Neuronal stem cell (in vitro differentiated cells): ENCODE data around the gene MAML1.
A peak's percentile ranks its signal among the peaks of the same experiment; 100 is the strongest.

Experiments
- DNase-seq: peaks from one replicate; pipeline ENCODE4 v3.0.0-alpha.2; 2013; ENCODE audit warnings: low spot score
- H2AFZ ChIP-seq: one replicate; pipeline ENCODE4 v1.6.1; 2013; ENCODE audit warnings: mild to moderate bottlenecking, low read length, inconsistent platforms
- H2AK5ac ChIP-seq: 2 replicates; pipeline ENCODE4 v1.6.1; 2013; ENCODE audit warnings: low read depth, mild to moderate bottlenecking, inconsistent platforms, low read length, moderate library complexity, mixed read lengths
- H2BK120ac ChIP-seq: 2 replicates; pipeline ENCODE4 v1.6.1; 2013; ENCODE audit warnings: low read depth, mild to moderate bottlenecking, inconsistent platforms, low read length, moderate library complexity, mixed read lengths
- H2BK12ac ChIP-seq: one replicate; pipeline ENCODE4 v1.6.1; 2013; ENCODE audit warnings: low read length, inconsistent platforms
- H2BK15ac ChIP-seq: 2 replicates; pipeline ENCODE4 v1.6.1; 2013; ENCODE audit warnings: mild to moderate bottlenecking, low read length, inconsistent platforms, mixed read lengths
- H2BK5ac ChIP-seq: one replicate; pipeline ENCODE4 v1.6.1; 2013; ENCODE audit warnings: inconsistent platforms, mild to moderate bottlenecking, low read length, moderate library complexity
- H3K14ac ChIP-seq: one replicate; pipeline ENCODE4 v1.6.1; 2013; ENCODE audit warnings: low read length, inconsistent platforms
- H3K18ac ChIP-seq: 2 replicates; pipeline ENCODE4 v1.6.1; 2013; ENCODE audit warnings: low read length, inconsistent platforms
- H3K23ac ChIP-seq: 2 replicates; pipeline ENCODE4 v1.6.1; 2013; ENCODE audit warnings: low read depth, mild to moderate bottlenecking, mixed read lengths, low read length, inconsistent platforms; ENCODE audit not compliant: poor library complexity
- H3K27ac ChIP-seq: replicated peaks from 3 replicates; pipeline ENCODE4 v1.5.1; 2013; ENCODE audit warnings: low read length, inconsistent platforms
- H3K27me3 ChIP-seq, 3 experiments: 2 replicates each; pipeline ENCODE4 v1.6.1; 2013; ENCODE audit warnings: low read length in 3 of 3, mild to moderate bottlenecking in 2 of 3, inconsistent platforms in 1 of 3, low read depth in 1 of 3, mixed read lengths in 1 of 3, moderate library complexity in 1 of 3; ENCODE audit not compliant: control insufficient read depth in 3 of 3, insufficient read depth in 3 of 3
- H3K36me3 ChIP-seq, 2 donors: replicated peaks in 1 of 2; 2 replicates each; pipeline ENCODE4 v1.6.1; 2013; ENCODE audit warnings: low read length in 2 of 2; ENCODE audit not compliant: control insufficient read depth in 2 of 2, insufficient read depth in 2 of 2
- H3K4ac ChIP-seq: 2 replicates; pipeline ENCODE4 v1.6.1; 2013; ENCODE audit warnings: inconsistent platforms, mild to moderate bottlenecking, low read length, moderate library complexity
- H3K4me1 ChIP-seq, 2 donors: 1 replicate in 1 of 2; 2 replicates in 1 of 2; pipeline ENCODE4 v1.6.1; 2013; ENCODE audit warnings: low read length in 2 of 2, low read depth in 1 of 2; ENCODE audit not compliant: control insufficient read depth in 2 of 2, insufficient read depth in 1 of 2
- H3K4me2 ChIP-seq: one replicate; pipeline ENCODE4 v1.6.1; 2013; ENCODE audit warnings: mild to moderate bottlenecking, low read length, inconsistent platforms; ENCODE audit not compliant: insufficient read depth, poor library complexity, severe bottlenecking
- H3K4me3 ChIP-seq, 2 donors: 2 replicates each; pipeline ENCODE4 v1.5.1; 2013; ENCODE audit warnings: low read length in 2 of 2, mild to moderate bottlenecking in 2 of 2, inconsistent platforms in 1 of 2, moderate library complexity in 1 of 2
- H3K79me1 ChIP-seq: one replicate; pipeline ENCODE4 v1.6.1; 2013; ENCODE audit warnings: low read depth, mild to moderate bottlenecking, inconsistent platforms, low read length, moderate library complexity
- H3K9ac ChIP-seq: one replicate; pipeline ENCODE4 v1.6.1; 2013; ENCODE audit warnings: mild to moderate bottlenecking, low read depth, low read length, inconsistent platforms; ENCODE audit not compliant: poor library complexity
- H3K9me3 ChIP-seq, 2 donors: replicated peaks in 1 of 2; 2 replicates each; pipeline versions ENCODE3 to v1.6.1; 2013; ENCODE audit warnings: low read length in 2 of 2, mild to moderate bottlenecking in 2 of 2, inconsistent platforms in 1 of 2, low read depth in 1 of 2, mixed read lengths in 1 of 2, moderate library complexity in 1 of 2; ENCODE audit not compliant: control insufficient read depth in 2 of 2, insufficient read depth in 1 of 2
- H4K8ac ChIP-seq: one replicate; pipeline ENCODE4 v1.6.1; 2013; ENCODE audit warnings: low read depth, mild to moderate bottlenecking, inconsistent platforms, low read length, moderate library complexity
- H4K91ac ChIP-seq: one replicate; pipeline ENCODE4 v1.6.1; 2013; ENCODE audit warnings: low read length, low read depth, mild to moderate bottlenecking, inconsistent platforms; ENCODE audit not compliant: poor library complexity
- WGBS, 2 donors: extraction: QIAGEN DNeasy Blood & Tissue Kit; methylation state at CpG; one replicate each; pipeline ENCODE4 v1.1.7; 2013; ENCODE audit warnings: missing lambda C conversion rate in 2 of 2, mixed read lengths in 1 of 2; ENCODE audit not compliant: insufficient read length in 2 of 2, insufficient replicate concordance in 1 of 2; ENCODE audit errors: extremely low coverage in 2 of 2; 5-methylcytosine and 5-hydroxymethylcytosine counted together

The MAML1 gene

DNA sequence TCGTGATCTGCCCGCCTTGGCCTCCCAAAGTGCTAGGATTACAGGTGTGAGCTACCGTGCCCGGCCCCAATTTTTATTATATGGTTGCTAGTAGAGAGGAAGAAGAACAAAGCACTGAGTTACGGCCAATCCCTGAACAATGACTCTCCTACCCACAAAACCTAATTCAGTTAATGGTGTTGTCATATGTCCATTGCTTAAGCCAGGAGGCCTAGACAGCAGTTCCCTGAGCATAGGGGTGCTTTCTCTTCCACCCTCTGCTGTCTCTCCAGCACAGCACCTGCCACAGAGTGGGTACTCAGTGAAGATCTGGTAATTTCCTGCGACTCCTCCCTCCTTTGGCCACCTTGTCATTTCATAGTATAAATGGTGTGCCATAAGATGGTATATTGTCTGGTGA, 39.7 kb downstream of the MAML1 start:
- Histone ChIP-seq H3K27me3 (no peaks in the 10 kb centered on the region), H3K79me1 (no peaks in the 10 kb centered on the region), H4K91ac (no peak overlapping the region), H3K14ac (no peak overlapping the region), H2AFZ (no peak overlapping the region), H4K8ac (no peak overlapping the region), H3K4me3 (no peak overlapping the region), H2AK5ac (no peak overlapping the region), H3K4ac (no peak overlapping the region), H3K23ac (peak overlapping the region; percentile 52), H3K9ac (no peak overlapping the region), H2BK15ac (no peak overlapping the region), H3K36me3 (peaks cover 54 to 99% of the 10 kb centered on the region in 2 donors), H3K9me3 (no peaks in the 10 kb centered on the region), H2BK12ac (no peak overlapping the region), H3K27ac (no peak overlapping the region), H3K4me2 (no peak overlapping the region), H3K18ac (no peak overlapping the region), H2BK5ac (no peak overlapping the region), H2BK120ac (no peak overlapping the region), H3K4me1 (no peaks in the 10 kb centered on the region)
- no peak for DNase-seq
- no CpG with 5 or more reads among the region's 6 CpGs for WGBS, 2 donors

DNA sequence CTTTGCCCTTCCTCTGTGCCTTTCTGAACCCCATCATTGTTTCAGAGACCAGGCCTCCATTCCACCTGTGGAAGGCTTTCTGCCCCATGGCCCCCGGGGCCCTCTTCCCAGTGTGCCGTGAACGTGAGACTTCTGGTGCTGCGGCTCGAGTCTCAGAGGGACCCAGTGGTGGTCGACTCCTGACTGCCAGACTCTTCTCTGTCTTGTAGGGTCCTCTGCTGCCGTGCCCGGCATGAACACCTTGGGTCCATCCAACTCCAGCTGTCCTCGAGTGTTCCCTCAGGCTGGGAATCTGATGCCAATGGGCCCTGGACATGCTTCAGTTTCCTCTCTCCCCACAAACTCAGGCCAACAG, 41.0 kb downstream of the MAML1 start:
- peaks cover 56 to 99% of the 10 kb centered on the region in 2 donors for H3K36me3 ChIP-seq

DNA sequence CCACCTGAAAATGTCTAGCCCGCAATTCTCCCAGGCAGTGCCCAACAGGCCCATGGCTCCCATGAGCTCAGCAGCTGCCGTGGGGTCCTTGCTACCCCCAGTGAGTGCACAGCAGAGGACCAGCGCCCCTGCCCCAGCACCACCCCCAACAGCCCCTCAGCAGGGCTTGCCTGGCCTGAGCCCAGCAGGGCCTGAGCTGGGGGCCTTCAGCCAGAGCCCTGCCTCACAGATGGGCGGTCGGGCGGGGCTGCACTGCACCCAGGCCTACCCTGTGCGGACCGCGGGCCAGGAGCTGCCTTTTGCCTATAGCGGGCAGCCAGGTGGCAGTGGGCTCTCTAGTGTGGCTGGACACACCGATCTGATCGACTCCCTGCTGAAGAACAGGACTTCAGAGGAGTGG, 41.8 kb downstream of the MAML1 start:
- Histone ChIP-seq H3K4ac (no peak overlapping the region), H3K79me1 (no peaks in the 10 kb centered on the region), H2BK120ac (no peak overlapping the region), H2BK15ac (no peak overlapping the region), H3K14ac (no peak overlapping the region), H3K18ac (no peak overlapping the region), H3K27me3 (no peaks in the 10 kb centered on the region), H3K27ac (no peak overlapping the region), H3K4me2 (no peak overlapping the region), H3K4me1 (no peaks in the 10 kb centered on the region), H2AFZ (no peak overlapping the region), H3K4me3 (no peak overlapping the region), H4K8ac (no peak overlapping the region), H2BK12ac (no peak overlapping the region), H4K91ac (no peak overlapping the region), H3K9ac (no peak overlapping the region), H3K9me3 (no peaks in the 10 kb centered on the region), H3K23ac (no peak overlapping the region), H3K36me3 (peaks cover 51 to 99% of the 10 kb centered on the region in 2 donors), H2BK5ac (no peak overlapping the region), H2AK5ac (no peak overlapping the region)
- no CpG with 5 or more reads among the region's 12 CpGs for WGBS, 2 donors
- no peak for DNase-seq

More for the DNA sequence above, 41.0 kb downstream of the MAML1 start:
- no CpG with 5 or more reads among the region's 9 CpGs for WGBS, 2 donors
- Histone ChIP-seq H3K4me1 (no peaks in the 10 kb centered on the region), H2BK15ac (no peak overlapping the region), H3K79me1 (no peaks in the 10 kb centered on the region), H2AFZ (no peak overlapping the region), H3K14ac (no peak overlapping the region), H3K4me3 (no peak overlapping the region), H4K91ac (no peak overlapping the region), H2AK5ac (no peak overlapping the region), H2BK5ac (no peak overlapping the region), H3K27me3 (no peaks in the 10 kb centered on the region), H3K4ac (no peak overlapping the region), H3K9me3 (no peaks in the 10 kb centered on the region), H3K27ac (no peak overlapping the region), H3K23ac (no peak overlapping the region), H3K18ac (no peak overlapping the region), H3K4me2 (no peak overlapping the region), H4K8ac (no peak overlapping the region), H2BK12ac (no peak overlapping the region), H2BK120ac (no peak overlapping the region), H3K9ac (no peak overlapping the region)
- no peak for DNase-seq

DNA sequence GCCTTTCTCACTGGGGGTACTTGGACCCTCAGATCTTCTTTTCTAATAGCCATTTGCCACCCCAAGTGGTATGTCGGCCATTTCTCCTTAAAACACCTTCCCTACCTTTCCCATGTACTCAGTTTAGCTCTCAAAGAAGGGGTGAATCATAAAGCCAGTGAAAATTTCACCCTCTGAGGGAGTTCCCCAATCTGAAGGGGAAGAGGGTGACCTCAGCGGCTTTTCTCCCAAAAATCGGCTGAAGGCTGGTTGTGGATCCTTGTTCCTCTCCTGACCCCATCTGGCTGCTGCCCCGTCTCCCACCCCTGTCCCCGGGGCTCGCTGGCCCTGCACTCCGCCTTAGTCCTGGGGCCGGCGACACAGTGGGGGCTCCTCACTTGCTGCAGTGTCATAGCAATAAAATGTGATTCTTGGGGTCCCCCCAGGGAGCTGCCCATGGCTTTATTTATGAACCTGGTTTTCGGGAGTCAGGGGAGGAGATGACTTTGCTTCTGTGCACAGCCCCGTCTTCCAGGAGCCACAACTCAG, 43.9 kb downstream of the MAML1 start:
- DNase-seq = no peak
- no CpG with 5 or more reads among the region's 11 CpGs for WGBS, 2 donors

More for the DNA sequence above, 43.9 kb downstream of the MAML1 start:
- Histone ChIP-seq H3K4ac (no peak overlapping the region), H4K8ac (no peak overlapping the region), H3K4me1 (no peaks in the 10 kb centered on the region), H2BK12ac (no peak overlapping the region), H3K79me1 (no peaks in the 10 kb centered on the region), H3K4me2 (no peak overlapping the region), H2AK5ac (no peak overlapping the region), H3K14ac (no peak overlapping the region), H3K18ac (no peak overlapping the region), H3K27me3 (no peaks in the 10 kb centered on the region), H3K27ac (no peak overlapping the region), H2BK5ac (no peak overlapping the region), H3K9ac (no peak overlapping the region), H2BK120ac (no peak overlapping the region), H4K91ac (no peak overlapping the region), H2BK15ac (no peak overlapping the region), H3K4me3 (no peak overlapping the region), H3K9me3 (no peaks in the 10 kb centered on the region), H3K36me3 (peaks cover 42 to 96% of the 10 kb centered on the region in 2 donors), H2AFZ (no peak overlapping the region), H3K23ac (no peak overlapping the region)
